Right lobe of liver (tissue), 5 donors: ENCODE measurements around the gene TRABD2B. TPM values are rescaled to one million over a fixed set of nuclear protein-coding genes. Genes with fewer than 3 reads are reported as not detected.

Experiments
- total RNA-seq, 6 experiments: library from RNA; depleted of rRNA in 2 of 6; stranded (reverse); fragments of >200 nt in 2 of 6; fragmentation: NEBNext Ultra II Directional in 3 of 6; extraction: Animal tissue kit (Norgen Biotek cat#: 25700) in 3 of 6; gene quantifications; one replicate each; pipeline versions ENCODE4 v1.1.0 to v1.2.4, GENCODE V29; 2016 to 2023
- donor health status: DM: no; HTN: no; CAD: no.
- donor health status: DM: no; HTN: no; CAD: no.
- donor health status: DM: no; HTN: yes; CAD: no.
- donor health status: DM: no; HTN: yes; CAD: no.

Gene TRABD2B
- total RNA-seq, 6 experiments from 2014 or later, result 0.55 to 9.5 (median 1.8) TPM

Other genes with a start within 250 kb of the TRABD2B start
- gene SLC5A9, start 225.3 kb upstream of the TRABD2B start, total RNA-seq, result 10 to 100 TPM in 4 of 6 experiments, 1 to 10 TPM in 2; 8.5 to 16.9 (median 11.8) TPM